Retinal pigment epithelial cell (primary cell): ENCODE data around the gene PLP1.

ENCODE experiments used
- DNase-seq: peaks from one replicate; pipeline ENCODE4 v3.0.0-alpha.2; 2010; ENCODE audit warnings: low read depth
- H3K4me3 ChIP-seq: 2 replicates; pipeline ENCODE4 v1.5.1; 2011; ENCODE audit warnings: mild to moderate bottlenecking, low read length, control low read depth, moderate library complexity
- CTCF ChIP-seq: conservative IDR thresholded peaks from 2 replicates; pipeline ENCODE4 v1.5.1; 2011; ENCODE audit warnings: low read depth, low read length, control low read depth, inconsistent platforms

The PLP1 gene, protein sequence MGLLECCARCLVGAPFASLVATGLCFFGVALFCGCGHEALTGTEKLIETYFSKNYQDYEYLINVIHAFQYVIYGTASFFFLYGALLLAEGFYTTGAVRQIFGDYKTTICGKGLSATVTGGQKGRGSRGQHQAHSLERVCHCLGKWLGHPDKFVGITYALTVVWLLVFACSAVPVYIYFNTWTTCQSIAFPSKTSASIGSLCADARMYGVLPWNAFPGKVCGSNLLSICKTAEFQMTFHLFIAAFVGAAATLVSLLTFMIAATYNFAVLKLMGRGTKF

DNA sequence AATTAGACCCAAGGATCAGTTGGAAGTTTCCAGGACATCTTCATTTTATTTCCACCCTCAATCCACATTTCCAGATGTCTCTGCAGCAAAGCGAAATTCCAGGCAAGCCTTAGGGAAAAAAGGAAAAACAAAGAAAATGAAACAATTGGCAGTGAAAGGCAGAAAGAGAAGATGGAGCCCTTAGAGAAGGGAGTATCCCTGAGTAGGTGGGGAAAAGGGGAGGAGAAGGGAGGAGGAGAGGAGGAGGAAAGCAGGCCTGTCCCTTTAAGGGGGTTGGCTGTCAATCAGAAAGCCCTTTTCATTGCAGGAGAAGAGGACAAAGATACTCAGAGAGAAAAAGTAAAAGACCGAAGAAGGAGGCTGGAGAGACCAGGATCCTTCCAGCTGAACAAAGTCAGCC is at the start of gene PLP1:
Gene PLP1 (plus strand): TSS at position 295 of the 400 bp plus-strand sequence. CDS start 156 bp downstream, outside the sequence.
- H3K4me3 ChIP-seq, result no peak within 1 kb of the TSS

DNA sequence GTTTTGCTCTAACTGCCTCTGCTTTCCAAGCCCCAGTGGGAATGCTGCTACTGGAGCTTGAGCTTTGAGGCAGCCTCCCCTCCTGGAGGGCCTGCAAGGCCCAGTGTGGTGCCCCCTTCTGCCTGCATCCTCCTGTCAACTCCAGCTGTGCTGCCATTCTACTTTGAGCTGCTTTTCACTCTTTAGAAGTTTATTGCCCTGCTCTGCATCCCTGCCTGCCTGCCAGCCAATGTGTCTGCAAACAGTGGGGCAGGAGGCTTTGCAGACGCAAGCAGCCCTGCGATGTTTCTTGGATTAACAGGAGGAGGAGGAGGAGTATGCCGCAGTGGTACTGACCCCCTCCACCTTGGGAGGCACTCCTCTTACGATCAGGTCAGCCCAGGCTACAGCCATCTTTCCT is 49.5 kb upstream of the PLP1 start:
- no peak for TF ChIP-seq CTCF
- H3K4me3 ChIP-seq, result no peak overlapping the region

More for the DNA sequence above, at the start of gene PLP1:
- TF ChIP-seq CTCF, result no peak
- no peak for DNase-seq

GRCh38 chrX:103729015-103729414 is 47.6 kb upstream of the PLP1 start:
- DNase-seq, result no peak
- no peak overlapping the region for H3K4me3 ChIP-seq
- TF ChIP-seq CTCF, result no peak

More for the DNA sequence above, 49.5 kb upstream of the PLP1 start:
- no peak for DNase-seq

- no peak for TF ChIP-seq CTCF
- DNase-seq, result no peak
- H3K4me3 ChIP-seq, result no peak overlapping the region
Observed at GRCh38 chrX:103730147-103730795, 46.4 kb upstream of the PLP1 start.

DNA sequence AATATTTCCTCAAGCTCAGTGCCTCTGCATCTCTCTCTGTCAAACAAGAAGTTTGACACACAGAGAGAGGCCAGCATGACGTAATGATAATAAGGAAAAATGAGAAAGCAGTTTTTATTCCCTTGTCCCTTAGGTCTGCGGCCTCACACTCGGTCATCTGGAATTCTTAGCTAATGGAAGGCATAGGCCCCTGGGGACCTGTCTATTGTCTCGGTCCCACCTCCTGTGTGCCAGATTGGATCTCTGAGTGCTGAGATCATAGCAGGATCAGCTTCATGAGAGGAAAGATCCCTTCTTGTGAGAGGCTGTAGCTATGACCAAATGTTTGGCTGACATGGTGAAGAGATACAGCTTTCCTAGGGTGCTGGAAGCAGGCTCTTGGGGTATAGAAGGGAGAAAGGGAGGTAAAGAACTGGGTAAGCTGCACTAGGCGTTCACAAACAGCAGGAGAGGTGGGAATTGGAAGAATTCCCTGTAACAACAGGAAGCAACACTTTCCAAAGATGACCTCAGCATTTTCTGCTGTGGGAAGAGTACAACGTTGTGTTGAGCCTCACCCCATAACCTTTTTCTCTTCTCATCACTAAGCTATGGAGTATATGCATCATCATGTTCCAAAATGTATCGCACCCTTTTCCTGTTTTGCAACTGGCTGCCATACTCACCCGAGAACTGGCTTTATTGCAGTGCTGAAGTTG is 45.7 kb upstream of the PLP1 start:
- DNase-seq, result no peak
- H3K4me3 ChIP-seq, result no peak overlapping the region
- no peak for TF ChIP-seq CTCF

DNA sequence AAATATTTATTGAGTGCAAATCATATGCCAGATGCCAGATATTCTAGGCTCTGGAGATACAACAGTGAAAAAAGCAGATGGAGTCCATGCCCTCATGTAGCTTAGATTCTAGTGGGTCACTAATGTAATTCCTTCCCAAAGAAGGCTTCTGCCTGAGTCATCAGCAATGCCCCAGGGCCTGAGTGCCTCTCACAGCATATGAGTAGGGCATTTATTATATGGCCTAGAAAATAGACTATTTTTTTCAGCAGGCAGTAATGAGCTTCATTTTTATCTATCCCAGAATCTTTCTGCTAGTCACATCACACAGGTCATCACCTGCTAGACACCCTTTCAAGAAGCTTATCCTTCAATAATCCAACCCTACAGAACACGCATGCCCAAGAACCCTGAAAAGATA is 43.6 kb upstream of the PLP1 start:
- TF ChIP-seq CTCF, result no peak
- DNase-seq, result no peak
- no peak overlapping the region for H3K4me3 ChIP-seq
